ENCODE measurements around the gene POLR2E.

GRCh38 chr19:1113030-1113985 is 18.1 kb upstream of the POLR2E start:
- TF ChIP-seq POLR2A (IDR thresholded peaks at IDR 0.05; ENCODE audit: low read length): no peak
- TF ChIP-seq GATA1 (IDR thresholded peaks at IDR 0.05; ENCODE audit: low read depth, low read length): no peak
